ENCODE measurements around the gene RAB31.
"Not testable (repeated sequence)": the region's sequence is repeated elsewhere in the genome, so short reads cannot be mapped to it uniquely, and the experiment has no call there.

Gene RAB31

DNA sequence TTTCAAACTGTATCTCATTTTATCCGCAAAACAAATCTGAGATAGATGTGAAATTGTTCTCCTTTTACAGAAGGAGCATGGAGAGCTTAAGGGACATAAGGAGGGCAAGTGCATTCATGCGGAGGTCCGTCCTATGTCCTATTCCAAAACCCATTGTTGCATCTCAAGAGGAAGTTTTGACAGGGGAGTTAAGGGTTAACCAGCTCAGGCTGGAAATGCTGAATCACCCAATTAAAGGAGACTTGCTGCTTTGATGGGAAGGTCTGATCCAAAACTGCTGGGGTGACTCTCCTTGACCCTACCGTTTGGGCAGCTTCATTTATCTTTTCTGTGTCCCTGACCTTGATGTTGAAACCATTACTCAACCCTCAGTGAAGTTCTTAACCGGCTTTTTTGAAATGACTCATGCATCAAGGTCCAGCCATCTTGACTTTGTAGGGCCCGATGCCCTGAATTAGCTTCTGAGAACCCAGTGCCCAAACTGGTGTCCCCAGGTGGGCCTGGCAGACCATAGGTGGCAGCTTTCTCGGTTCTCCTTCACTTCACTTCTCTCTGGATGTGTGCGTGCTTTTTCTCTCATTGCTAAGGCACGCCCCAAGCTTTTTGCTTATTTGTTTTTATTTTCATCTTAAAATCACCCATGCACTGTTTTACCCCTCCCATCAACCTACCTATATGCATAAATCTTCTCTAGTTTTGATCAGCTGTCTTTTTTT is 161.8 kb downstream of the RAB31 start:
- DNase-seq: no peak

DNA sequence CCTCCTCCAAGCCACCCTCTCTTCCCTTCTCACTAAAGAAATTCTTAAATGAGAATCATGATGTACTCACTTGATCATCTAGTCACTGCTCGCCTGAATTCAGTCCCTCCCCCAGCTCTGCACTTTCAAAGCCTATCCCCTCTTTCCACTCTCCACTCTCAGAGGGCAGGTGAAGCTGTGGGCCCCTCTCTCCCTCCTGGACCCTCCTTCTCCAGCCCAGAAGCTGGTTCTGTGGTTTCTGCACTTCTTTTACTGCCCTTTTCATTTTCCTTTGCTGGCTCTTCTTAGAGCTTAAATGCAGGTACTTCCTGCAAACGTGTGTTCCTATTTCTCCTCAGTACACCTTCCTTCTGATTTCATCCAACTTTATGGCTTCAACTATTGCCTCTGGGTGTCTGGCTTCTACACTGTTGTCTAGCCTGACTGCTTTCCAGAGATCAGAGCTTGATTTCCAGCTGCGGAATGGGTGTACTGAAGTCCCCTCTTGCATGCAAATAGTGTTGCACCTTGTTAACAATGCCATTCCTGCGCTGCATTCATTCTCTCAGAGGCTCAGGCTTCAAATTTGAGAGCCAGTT is 162.4 kb downstream of the RAB31 start:
- no peak for DNase-seq

DNA sequence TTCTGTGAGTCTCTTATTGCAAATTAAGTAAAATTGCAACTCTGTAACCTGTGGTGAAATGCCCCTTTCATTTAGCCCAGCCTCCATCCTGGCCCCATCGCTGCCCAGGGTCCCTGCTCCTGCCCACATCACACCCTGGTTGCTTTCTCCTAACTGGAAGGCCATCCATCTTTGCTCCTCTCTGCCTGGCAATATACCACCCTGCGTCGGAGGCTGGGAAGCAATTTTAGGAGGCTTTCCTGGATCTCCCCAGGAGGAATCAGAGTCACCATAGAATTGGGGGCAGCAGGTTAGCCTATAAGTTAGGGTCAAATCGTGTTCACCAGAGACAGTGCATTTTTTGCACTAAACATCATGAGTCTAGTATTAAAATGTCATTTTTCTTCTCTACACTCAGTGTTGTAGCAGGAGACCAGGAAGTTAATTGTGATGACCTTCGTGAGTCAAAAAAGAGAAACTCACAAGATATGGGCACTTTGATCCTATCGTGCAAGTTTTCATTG is 163.2 kb downstream of the RAB31 start:
- no peak for DNase-seq

DNA sequence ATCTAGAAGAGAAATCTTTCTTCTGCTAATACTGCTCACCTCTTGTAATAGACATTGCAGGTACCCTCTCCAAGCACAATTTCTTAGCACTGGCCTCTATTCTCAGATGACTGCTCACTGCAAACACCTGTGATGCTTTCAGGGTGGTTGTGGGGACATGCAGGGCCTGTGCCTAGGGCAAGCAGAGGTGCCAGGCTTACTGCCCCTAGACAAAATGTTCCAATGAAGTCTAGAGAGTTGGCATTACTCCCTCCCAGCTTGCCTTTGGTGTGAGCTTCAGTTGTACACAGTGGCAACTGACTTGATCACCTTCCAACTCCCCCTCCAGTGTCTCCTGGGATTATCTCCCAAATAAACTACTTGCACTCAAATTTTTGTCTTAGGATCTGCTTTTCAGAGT is 164.7 kb downstream of the RAB31 start:
- no peak for DNase-seq

DNA sequence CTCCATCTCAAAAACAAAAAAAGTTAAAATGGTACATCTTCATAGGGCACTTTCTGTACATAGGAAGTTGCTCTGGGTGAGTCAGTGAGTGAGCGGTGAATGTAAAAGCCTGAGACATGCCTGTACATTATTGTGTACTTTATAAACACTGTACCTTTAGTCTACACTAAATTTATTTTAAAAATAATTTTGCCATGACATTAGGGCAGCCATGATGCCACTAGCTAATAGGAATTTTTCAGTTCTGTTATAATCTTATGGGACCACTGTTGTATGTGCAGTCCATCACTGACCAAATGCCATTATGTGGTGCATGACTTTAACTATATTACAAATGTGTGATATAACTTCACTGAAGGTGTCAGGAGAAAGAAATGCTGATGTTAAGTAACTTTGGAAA is 166.6 kb downstream of the RAB31 start:
- no peak for DNase-seq

DNA sequence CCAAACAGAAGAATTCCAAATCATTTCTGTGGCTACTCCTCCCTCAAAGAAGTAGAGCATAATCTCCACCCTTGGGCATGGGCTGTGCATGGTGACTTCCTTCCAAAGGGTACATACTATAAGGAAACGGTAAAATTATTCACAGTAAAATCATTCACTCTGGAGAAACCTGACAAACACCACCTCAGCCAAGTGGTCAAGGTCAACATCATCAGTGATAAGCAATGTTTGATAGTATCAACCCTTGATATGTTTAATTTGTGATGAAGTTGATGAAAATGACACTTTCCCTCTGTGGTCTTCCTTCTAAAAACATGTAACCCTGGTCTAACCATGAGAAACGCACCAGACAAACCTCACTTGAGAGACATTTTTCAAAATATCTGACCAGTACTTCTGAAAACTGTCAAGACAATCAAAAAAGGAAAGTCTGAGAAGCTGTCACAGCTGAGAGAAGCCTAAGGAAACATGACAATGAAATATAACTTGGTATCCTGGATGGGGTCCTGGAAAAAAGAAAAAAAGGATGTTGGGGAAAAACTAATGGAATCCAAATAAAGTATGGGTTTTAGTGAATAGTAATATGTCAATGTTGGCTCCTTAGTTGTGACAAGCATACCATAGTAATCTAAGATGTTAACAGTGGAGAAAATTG is 168.2 kb downstream of the RAB31 start:
- no peak for DNase-seq

DNA sequence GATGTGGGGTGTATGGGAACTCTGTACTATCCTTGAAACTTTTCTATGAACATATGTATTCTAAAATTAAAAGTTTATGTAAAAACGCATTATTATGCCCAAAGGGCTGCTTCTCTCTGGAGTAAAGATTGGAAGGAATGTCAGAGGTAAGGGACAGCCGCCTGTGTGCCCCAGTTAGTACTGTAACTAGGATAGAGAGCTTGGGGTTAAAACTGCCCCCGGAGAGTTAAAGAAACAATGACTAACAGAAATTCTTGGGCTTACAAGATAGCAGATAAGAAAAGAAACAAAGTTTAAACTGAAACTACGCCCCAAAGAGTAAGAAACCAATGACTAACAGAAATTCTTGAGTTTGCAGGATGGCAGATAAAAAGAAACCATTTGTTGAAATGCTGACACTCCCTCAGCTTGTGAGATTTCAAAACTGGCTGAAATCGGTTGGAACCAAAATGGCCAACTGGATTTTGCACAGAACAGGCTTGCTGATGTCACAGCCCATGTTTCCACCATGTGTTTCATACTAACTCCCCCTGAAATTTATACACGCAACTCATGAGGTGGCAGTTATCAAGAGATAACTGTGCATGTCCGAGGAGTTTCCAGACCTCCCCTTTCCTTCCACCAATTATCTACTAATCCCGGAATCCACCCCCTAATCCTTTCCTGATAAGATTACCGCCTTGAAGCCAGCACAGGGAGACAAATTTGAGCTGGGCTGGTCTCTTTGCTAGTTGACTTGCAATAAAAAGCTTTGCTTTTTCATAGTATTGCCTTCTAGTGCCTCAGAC is 169.0 kb downstream of the RAB31 start:
- no peak for DNase-seq

DNA sequence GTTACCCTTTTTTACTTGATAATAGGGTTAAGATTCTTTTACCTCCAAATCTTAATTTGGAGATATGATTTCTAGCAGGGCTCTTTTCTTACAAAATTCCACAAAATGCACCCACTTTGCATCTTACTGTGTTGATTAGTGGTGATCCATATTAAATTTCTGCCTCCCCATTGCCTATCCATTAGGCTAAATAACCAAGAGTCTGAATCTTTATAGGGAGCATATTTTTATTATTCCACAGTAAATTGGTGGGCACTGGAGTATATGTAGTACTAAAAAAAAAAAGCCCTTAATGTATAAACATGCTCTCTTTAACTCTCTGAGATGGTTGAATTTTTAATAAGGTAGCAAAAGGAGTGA is 169.5 kb downstream of the RAB31 start:
- no peak for DNase-seq

DNA sequence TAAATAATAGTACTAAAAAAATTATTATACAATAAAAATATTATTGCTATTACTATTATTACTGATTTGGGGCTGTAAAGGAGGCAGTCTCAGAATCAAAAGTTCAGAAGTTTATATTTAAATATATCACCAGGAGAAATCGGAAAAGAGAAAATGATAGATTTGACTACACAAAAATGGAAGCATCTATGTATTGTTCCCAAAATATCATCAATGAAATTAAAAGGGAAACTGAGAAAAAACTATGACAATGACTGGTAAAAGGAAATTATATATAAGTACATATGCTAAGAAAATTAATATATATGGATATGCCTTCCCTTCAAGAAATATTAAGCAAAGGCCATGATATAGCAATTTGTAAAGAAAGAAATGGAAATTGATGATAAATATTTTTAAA is 170.0 kb downstream of the RAB31 start:
- no peak for DNase-seq

DNA sequence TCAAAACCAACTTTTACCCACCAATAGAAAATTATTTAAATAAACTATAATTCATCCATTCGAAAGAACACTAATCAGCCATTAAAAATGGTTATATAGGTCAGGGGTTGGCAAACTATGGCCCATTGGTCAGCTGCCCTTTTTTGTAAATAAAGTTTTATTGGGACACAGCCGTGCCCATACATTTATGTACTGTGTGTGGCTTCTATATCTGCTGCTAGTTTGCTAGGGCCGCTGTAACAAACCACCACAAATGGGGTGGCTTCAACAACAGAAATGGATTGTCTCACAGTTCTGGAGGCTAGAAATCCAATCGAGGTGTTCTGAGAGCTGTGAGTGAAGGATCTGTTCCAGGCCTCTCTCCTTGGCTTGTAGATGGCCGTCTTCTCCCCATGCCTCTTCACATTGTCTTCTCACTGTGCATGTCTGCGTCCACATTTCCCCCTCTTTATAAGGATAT is 170.7 kb downstream of the RAB31 start:
- no peak for DNase-seq

DNA sequence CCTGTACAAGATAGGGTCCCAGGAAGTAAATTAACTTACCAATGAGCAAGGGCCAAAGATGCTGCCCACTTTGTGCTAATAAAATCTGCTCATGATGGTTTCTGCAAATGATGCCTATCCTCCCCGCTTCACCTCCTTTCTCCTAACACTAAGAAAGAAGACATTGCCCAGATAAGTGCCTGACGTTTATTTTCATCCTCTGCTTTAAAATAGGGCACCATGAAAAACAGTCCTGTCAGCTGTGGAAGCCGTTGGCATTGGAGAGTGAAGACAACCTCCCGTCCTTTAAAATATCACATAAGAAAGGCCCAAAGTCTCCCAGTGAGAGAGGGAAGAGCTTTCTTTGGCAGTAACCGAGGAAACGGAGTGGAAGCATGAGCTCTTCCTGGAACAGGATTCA is 176.0 kb downstream of the RAB31 start:
- DNase-seq: no peak

DNA sequence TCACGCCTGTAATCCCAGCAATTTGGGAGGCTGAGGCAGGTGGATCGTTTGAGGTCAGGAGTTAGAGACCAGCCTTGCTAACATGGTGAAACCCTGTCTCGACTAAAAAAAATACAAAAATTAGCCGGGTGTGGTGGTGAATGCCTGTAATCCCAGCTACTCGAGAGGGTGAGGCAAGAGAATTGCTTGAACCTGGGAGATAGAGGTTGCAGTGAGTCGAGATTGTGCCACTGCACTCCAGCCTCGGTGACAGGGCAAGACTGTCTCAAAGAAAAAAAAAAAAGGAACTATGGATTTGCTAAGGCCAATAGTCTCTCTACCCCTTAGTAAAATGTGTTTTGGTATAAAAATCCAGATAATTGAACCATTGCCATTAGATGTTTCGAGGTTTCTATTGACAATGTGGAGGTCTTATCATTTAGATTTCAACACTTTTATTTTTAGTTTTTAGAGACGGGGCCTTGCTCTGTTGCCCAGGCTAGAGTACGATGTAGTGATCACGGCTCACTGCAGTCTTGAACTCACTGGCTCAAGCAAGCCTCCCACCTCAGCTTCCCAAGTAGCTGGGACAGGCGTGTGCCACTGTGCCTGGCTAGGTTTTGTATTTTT is 176.5 kb downstream of the RAB31 start:
- DNase-seq: no peak

DNA sequence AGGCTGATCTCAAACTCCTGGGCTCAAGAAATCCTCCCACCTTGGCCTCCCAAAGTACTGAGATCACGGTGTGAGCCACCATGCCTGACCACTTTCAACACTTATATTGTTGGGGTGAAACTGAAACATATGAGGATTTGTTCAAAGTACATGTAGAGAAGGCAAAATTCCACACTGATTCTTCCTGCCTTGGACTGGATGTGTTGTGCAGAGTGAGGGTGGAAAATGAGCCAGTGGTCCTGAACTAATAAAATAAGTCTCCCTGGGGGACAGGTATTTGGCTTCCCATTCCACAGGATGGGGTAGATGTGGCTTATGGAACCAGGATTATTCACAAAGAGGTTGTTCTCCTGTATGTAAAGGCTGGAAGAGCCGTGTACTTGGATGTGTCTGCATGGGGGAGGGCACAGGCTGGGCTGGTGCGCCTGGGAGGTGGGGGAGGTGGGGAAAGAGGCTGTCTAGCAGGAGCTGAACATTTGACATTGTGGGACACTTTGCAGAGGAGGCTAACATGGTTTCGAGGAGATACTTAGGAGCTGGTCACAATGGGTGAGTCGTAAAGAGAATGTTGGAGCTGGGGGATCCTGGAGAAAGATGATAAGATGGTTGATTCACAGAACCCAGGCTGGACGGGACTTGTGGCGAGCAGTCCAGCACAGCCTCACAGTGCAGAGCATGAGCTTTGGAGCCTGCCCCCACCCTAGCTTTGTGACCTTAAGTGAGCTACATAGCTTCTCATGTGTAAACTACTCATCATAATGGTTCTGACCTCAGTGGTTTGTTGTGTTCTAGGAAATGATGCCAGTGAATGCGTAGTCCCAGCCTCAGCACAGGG is 177.3 kb downstream of the RAB31 start, which contains the start of gene TXNDC2:
Gene TXNDC2 (plus strand): TSS at position 804 of the 835 bp plus-strand sequence. CDS start 708 bp downstream, outside the sequence.
- DNase-seq: no peak

DNA sequence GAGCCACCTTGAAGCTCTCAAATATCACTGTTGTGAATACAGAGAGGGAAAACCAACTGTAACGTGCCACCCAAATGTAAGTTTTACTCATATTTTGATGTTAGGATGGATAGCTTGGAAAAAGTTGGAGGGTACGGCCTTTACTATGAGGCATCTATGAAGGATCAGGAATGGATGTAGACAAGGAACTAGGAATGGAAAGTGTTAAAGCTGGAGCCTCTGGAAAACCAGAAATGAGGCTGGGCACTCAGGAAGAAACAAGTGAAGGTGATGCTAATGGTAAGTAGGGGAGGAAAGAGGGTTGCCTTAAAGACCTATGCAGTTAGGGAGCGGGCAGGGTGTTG is 177.9 kb downstream of the RAB31 start:
- no peak for DNase-seq

DNA sequence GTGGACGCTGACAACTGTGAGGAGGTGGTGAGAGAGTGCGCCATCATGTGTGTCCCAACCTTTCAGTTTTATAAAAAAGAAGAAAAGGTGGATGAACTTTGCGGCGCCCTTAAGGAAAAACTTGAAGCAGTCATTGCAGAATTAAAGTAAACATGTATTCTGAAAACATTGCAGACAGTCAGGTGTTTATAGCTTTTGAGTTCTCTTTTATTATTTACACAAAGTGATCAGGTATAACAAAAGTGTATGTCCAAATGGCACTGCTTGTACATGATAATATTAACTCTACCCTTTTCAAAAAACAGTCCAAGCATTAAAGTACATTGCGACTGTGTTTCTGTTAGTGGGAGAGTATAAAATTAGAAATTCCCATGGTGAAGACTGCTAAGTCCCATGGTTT is 179.9 kb downstream of the RAB31 start:
- DNase-seq: no peak

DNA sequence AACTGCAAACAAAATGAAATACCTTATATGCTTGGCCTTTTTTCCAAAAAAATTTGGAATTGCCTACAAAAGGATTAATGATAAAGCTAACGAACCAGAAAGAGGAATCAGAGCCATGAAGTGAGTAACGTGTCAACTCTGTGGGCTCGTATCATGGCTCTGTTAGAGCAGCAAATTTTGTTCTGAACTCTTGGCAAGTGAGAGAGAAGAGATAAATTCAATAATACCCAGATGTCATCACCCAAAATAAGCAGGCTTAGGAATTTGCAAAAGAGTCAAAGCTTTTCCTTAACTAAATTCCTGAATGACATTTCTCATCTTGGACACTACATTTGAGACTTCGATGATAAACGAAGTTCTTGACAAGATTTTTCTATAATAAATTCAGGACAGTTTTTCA is 182.1 kb downstream of the RAB31 start:
- no peak for DNase-seq

DNA sequence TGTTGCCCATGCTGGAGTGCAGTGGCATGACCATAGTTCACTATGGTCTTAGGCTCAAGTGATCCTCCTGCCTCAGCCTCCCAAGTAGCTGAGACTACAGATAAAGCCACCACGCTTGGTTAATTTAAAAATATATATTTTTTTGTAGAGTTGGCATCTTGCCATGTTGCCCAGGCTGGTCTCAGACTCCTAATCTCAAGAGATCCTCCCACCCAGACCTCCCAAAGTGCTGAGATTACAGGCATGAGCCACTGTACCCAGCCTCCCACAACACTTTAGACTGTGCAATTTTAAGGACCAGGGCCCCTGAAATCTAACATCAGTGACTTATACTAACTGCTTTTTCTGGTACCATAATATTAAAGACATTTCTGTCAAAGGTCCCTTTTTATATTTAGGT is 182.9 kb downstream of the RAB31 start:
- DNase-seq: no peak

DNA sequence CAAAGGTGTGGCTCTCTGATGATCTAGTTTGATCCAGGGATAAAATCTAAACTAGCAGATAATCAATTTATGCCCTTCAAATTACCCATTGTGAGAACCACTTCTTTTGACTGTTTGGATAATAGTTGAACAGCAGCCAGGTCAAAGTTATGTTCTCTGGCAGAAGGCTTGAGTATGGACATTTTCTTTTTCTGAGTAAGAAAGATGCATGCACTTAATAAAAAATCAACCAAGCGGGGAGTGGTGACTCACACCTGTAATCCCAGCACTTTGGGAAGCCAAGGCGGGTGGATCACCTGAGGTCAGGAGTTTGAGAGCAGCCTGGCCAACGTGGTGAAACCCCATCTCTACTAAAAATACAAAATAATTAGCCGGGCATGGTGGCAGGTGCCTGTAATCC is 183.4 kb downstream of the RAB31 start:
- DNase-seq: not testable (repeated sequence)

DNA sequence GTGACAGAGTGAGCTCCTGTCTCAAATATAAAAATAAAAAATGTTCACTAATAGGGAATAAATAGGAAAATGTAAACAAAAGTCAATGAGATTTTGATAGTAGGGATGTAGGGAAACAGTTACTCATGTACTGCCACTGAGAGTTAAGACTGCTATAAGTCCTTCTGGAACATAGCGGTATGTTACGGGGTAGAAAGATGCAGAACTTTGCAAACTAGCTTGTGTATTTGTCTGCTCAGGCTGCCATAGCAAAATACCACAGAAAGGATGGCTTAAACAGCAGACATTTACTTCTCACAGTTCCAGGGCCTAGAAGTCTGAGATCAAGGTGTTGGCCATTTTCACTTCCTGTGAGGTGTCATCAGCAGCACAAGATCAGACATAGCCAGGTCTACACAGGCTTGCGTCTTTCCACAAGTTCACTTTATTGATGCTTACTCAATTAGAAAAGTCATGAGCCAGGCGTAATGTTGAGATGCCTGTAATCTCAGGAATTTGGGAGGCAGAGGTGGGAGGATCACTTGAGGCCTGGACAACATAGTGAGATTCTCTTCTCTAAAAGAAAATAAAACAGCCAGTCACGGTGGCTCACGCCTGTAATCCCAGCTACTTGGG is 186.5 kb downstream of the RAB31 start:
- DNase-seq: no peak

DNA sequence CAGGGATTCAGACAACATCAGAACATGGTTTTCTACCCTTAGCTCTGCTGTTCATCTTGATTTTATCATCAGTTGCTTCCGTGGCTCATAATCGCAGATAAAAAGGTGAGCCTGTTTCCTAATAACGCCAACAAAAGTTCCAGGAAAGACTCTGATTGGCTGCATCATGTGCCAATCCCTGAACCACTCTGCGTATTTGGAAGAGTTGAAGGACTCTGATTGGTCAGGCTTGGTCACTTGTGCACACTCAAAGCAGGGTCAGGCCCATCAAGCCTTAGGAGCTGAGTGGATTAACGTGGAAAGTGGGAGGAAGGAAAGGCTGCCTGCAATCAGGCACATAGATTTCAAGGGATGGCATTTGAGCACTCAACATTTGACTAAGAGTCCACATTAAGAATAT is 189.0 kb downstream of the RAB31 start:
- DNase-seq: no peak

DNA sequence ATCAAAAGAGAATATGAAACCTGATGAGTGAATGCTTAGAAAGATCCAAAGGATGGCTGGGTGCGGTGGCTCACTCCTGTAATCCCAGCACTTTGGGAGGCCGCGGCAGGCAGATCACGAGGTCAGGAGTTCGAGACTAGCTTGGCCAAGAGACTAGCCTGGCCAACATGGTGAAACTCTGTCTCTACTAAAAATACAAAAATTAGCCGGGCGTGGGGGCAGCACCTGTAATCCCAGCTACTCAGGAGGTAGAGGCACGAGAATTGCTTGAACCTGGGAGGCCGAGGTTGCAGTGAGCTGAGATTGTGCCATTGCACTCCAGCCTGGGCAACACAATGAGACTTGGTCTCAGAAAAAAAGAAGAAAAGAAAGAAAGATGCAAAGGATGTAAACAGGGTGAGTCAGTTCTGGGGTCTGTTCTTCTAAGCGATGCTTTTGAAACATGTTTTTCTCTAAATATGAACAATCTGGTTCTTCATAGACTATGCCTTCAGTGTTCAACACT is 189.7 kb downstream of the RAB31 start:
- DNase-seq: not testable (repeated sequence)
